GM18507 (cell line): ENCODE measurements around the gene ANKS6.

ENCODE experiments used
- DNase-seq: peaks from one replicate; pipeline ENCODE4 v3.0.0; 2011; ENCODE audit warnings: low read depth; ENCODE audit not compliant: insufficient read length; ENCODE audit errors: extremely low spot score
- FAIRE-seq: peaks from 2 replicates; lab custom pipeline; 2011; peaks lifted over from hg19 to GRCh38; lab: Jason Lieb, UNC

The ANKS6 gene

DNA sequence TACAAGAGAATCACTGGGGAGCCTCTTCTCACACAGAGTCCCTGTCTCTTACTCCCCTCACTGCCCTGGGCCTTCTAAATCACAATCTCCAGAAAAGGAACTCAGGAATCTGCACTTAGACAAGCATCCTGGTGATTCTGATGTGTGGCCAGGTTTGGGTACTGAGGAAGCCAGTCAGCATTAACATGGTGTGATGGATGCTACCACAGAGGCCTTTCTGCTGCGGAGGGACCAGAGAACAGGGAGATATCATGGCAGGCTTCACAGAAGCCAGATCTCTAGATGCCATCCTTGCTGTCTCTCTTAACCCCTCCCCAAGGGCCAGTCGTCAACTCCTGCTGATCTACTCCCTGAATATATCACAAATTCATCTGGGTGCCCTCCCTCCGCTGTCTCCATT, 1.6 kb downstream of the ANKS6 start:
- no peak for DNase-seq
- FAIRE-seq, result no peak

DNA sequence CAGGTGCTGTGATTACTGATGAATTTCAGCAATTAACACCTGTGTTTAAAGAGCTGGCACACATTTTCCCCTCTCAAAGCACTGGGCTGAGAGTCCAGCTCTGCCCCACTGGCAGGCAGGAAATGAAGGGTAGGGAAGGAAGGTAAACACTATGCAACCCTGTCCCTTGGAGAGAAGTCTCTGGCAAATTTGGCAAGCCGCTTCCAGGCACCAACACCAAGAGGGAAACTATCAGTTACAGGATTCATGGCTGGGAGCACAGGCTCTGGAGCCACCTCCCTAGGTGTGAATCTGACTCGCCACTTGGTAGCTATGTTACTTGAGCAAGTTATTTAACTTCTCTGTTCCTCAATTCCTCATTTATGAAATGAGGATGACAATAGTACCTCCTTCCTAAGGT, 3.3 kb downstream of the ANKS6 start:
- no peak for DNase-seq
- no peak for FAIRE-seq

DNA sequence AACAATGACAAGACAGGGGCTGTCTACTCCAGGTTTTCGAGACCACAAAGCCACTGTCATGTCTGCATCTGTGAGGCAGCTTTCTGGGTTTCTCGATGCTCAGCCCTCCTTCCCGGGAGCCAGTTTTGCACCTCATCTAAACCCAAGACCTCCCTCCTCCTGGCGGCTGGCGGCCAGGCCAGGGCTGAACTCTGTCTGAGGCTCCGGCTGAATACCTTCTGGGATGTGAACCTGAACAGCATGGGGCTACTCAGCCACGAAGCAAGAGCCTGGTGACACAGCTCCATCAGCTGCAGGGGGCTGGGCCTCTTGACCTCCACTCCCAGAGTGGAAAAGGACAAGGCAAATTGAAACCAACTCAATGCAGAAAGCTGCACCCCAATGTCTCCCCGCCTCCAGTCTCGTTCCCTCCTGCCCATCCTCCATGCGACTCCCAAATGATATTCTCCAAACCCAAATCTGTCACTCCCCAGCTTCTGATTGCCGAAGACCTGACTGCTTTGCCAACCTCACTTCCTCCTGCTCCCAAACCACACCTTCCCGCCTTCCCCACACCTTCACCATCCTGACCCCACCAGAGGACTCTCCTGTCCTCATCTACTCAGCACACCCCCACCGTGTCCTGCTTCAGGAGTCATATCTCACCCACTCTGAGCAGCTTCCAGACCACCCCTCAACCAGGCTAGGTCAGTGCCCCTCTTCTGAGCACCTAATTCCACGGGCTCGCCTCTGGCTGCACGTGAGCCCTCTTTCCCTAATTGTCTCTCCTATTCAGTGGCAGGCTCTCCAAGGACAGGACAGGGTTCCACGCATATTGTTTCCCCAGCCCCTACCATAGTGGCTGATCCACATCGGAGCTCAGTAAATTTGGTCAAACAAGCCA, 4.5 kb downstream of the ANKS6 start:
- DNase-seq, result no peak

DNA sequence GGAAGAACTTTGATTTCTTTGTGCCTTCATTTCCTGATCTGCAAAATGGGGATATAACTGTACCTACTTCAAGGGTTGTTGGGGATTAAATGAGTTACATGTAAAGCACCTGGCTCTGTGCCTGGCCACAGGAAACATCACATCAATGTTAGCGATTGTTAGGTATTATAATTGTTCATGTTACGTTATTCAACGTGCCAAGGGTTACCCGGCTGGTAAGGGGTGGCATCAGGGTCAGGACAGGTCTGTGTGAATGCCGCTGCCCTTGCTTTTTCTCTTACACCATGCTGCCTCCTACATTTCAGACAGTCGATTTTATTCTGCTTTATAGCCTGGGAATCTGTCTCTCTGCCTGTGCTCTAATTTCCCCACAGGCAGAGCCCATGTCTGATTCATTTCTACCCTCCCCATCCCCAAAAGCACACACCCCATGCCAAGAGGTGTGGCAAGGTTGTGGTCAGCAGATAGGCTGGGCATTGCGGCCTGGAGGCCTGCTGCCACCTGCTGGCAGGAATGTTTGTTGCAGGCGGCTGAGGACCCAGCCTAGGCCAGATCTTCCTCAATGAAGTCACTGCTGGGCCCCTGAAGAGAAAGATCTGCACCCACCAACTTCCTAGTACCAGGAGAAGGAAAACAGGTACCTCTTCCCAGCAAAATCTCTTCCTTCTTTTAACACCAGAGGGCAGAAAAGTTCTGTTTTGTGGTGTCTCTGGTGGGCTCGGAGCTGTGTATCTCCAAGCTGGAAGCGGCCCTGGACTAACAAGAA, 5.3 kb downstream of the ANKS6 start:
- FAIRE-seq (peak; percentile 52), DNase-seq (peak; percentile 53)

More for the DNA sequence above, 4.5 kb downstream of the ANKS6 start:
- FAIRE-seq, result no peak

DNA sequence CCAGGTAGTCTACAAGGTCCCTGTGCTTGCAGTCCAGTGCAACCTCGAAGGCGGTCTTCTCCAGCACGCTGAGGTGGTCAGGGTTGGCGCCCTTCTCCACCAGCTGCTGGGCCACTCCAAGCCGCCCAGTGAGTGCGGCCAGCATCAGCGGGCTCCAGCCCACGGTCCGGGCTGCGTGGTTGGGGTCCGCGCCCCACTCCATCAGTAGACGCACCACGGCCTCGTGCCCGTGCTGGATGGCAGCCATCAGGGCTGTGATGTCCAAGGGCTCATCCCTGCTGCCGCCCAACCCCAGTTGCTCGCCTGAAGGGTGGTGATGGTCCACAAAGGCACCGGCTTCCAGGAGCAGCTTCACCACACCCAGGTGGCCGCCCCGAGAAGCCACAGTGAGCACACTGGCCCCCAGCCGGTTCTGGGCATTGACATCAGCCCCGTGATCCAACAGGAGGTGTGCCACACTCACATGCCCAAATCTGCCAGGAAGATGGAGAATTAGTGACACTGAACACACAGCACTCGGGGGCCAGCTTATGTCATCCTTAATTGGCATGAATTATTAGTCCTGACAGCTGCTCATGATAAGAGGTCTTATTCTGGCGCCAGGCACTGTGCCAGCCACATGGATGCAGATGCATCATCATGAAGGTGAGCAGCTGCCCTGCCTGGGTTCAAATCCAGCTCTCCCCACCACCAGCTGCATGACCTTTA, 6.1 kb downstream of the ANKS6 start:
- FAIRE-seq (no peak), DNase-seq (no peak)

DNA sequence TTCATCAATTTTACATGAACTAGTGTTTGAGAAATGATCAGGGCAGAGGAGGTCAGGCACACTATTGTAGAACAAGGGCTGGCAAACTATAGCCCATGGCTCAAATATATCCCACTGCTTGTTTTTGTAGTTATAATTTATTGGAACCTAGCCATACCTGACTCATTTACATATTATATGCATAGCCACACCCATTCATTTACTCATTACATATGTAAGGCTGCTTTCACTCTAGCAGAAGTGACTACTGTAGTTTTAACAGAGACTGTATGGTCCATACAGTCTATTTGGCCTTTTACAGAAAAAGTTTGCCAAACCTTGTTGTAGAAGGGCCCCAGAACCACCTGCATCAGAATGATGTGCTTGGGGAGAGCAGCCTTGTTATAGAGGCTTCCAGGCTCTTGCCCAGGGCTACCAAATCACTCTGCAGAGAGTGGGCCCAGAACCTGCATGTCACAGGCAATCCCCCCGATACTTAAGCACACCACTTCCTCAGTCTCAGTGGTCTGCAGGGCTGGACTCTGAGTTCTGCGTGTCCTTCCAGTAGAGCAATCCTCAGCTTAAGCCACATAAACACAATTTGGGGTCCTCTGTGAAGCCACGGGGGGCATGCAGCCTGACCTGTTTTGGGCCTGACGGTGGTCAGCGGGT, 6.7 kb downstream of the ANKS6 start:
- FAIRE-seq, result no peak

DNA sequence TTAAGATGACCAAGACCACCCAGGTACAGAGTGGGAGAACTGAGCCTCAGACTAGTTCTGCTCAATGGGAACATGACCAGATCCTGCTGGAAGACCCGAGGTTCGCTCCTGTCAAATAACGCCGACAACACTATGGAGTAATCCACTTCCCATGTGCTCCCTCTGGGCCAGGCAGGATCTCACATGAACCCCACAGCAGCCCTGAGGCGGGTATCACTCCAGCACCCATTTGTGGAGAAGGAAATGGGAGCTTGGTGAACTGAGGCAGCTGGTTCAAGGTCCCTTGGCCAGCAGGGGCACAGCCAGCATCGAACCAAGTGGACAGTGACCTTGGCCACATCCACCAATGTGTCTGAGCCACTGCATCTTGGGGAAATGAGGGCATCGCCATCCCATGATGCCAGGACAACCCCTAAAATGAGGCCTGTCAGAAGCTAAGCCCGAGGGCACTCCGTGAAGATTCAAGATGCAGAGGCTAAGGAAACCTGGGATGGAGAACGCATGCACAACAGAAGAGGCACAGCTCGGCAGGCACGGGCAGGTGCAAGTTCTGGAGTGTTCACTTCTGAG, 8.5 kb downstream of the ANKS6 start:
- DNase-seq (no peak), FAIRE-seq (no peak)

More for the DNA sequence above, 6.7 kb downstream of the ANKS6 start:
- DNase-seq, result no peak

DNA sequence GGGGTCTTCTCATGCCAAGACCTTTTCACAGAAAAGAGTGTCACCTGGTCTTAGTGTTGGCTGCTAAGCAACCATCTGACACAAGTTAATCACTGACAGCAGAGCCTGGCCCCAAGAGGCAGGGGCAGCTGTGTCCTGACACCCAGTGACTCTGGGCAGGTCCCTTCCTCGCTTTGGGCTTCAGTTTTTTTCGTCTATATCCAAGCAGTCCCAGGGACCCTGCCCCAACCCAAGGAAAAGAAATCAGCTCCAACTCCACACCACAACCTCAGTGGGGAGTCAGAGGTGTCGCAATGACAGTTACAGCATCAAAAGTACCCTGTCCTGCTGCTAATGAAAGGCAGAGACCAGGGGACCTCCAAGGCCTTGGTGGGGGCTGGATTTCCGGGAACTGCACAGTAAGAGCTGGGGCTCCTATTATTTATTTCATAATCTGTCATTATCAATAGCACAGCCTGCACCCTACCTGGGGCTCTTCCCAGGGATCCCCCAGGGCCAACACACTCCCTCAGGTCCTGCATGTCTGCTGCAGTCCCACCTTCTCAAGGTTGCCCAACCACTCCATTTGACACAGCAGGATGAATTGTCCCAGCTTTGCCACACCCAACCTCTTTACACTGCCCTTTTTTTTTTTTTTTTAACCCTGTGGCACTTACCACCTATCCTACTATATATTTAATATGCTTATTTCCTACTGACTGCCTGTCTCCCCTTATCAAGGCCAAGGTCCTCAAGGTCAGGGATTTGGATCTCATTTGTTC, 9.4 kb downstream of the ANKS6 start:
- no peak for DNase-seq
- FAIRE-seq, result no peak

DNA sequence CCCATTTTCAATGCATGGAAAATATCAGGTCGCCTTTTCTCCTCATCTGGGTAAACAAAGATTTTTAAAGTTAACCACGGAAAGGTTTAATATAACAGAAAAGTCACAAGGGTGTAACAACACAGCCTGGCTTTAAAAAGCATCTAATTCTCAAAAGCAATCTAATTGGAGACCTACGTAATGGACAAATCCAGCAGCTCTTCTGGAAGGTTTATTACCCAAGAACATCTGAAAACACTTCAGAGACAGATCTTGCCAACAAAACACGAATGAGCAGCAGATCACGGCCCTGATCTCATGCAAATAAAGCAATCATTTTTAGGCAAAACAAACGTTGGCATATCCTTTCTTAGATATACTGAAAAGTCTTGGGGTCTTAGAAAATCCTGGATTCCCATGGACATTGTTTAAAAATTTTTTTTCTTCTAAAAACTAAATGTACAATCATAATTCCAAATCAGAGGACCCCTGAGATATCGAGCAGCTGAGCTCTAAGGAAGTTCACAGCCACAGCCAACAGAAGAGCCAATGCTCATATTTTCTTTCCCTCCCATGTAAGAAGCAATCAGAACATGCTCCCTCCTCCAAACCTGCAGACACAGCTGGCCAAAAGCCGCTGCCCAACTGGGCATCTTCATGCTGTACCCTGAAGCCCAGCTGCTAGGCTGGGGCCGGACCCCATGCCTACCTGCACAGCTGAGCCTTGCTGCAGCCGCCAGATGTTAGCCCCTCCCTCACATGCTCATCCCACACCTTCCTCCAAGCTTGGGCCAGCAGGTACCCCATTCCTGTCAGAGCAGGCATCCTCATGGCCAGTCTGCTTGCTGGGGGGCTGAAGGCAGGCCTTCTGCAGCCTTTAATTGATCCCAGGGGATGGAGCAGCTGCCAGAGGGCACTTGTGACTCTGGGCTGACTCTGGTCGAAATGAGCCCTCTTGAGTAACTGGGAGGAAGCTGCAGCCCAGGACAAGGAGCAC, 11.2 kb downstream of the ANKS6 start:
- FAIRE-seq (no peak), DNase-seq (no peak)

DNA sequence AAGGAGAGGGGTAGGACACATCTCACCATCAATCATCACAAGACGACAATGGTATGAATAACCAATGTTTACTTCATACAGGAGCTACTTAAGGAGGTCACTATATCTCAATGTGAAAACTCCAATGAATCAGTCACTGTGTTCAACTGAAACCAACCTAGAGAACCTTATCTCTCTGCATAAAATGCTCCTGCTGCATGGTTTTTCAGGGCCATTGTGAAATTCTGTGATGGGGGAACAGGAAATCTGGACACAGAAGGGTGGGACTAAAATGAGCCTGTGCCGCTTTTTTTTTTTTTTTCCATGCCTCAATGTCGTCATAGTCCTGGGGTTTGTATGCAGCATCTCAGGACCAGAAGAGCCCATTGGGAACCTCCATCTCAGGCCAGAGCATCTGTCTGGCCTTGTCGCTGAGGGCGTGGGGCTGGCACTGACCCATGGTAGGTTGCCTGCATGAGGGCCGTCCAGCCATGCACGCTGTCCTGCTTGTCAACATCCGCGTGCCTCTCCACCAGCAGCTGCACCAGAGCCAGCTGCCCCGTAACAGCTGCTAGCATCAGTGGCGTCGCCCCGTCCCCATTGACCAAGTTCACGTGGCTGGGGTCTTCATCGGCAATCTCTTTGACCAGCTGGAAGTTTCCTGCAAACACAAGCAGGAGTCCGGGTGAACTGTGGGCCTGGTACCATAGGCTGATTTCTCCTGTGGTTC, 12.7 kb downstream of the ANKS6 start:
- DNase-seq (no peak), FAIRE-seq (no peak)

DNA sequence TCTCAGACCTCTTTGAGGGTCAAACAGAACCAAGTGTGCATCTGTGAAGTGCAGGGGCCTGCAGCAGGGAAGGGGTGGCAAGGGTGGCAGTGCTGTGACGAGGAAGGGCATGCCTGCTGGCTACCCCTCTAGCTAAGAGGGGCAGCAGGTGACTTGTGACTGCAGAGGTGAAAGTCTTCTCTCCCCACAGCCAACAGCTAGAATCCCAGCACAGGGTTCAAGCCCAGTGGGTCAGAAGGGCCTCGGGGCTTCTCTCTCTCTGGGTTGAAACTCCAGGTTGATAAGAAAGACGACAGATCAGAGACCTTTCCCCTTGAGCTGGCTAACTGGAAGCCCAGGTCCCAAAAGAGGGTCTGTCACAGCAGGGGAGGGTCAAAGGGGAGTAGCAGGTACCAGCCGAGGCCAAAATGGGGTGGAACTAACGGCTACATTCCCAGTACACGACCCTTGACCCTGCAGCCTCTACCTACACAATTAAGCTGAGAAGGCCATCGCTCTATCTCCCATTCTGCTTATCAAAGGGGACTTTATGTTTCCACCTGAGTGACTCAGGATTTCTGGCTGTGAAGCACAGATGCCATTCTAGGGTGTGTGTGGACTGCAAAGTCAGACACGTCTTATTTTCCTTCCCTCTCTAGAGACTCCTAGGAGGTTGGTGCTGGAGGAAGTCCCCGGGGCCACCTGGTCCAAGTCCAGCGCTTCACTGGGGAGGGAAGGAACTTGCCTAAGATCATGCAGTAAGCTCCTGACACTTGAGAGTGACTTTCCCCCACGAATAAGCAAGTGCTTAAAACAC, 14.6 kb downstream of the ANKS6 start:
- DNase-seq, result no peak

DNA sequence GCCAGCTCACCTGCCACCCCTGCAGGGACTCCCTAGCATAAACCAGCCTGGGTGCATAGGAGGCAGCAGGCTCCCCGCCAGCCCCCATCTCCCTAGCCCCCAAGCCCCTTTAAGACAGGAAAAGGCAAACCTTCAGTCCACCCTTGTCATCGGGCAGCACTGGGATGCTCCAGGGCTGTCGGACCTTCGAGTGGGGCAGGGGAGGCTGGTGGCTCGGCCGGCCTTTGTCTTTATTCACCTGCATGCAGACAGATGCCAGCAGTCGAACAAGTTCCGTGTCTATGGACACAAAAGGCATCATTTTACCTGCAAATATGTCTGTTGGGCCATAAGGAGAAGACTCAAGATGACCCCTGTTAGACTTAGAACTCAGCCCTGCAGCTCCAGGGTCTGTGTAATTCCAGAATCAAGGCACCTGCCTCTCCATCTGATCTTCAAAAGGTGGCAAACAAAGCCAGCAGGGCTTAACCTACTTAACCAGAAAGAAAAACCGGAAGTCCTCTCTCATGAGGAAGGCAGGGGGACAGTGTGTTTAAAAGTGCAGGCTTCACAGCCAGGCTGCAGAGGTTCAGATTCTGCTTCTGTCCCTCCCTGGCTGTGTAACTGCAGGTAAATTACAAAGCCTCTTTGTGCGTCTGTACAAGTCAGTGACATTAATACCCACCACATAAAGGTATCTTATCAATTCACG, 16.2 kb downstream of the ANKS6 start:
- DNase-seq (no peak), FAIRE-seq (no peak)

More for the DNA sequence above, 14.6 kb downstream of the ANKS6 start:
- no peak for FAIRE-seq

DNA sequence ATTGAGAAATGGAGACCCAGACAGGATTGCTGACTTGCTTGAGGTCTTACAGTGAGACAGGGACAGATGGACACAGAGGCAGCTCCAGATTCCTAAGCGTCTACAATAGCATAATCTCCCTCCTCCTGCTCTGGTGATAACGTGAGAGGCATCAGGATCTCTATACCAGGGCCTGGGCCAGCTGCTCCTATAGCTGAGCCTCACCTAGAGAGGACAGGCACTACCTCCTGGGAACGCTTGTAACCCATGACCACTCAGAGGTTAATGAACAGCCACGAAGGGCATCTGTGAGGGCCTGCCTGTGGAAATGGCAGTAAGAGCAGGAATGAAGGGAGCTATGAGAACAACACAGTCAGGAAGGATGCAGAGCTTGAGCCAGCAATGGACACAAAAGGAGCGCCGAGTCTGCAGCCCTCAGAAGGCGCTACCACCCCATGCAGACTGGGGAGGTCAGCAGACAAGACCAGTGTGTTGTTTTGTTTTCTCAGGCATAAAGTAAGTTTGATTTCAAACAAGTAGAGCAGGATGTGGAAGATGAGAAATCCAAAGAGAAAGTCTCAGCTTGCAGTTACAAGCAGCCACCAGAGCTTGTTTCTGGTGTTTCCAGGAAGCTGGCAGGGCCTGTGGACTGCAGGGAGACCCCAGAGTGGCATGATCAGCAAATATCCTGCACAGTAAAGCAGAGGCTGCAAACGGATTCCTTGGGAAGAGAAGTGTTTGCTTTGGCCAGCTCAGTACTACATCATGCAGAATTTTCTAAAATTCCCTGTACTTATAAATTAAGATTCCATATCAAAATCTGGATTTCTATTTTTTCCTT, 17.4 kb downstream of the ANKS6 start:
- FAIRE-seq (no peak), DNase-seq (no peak)

DNA sequence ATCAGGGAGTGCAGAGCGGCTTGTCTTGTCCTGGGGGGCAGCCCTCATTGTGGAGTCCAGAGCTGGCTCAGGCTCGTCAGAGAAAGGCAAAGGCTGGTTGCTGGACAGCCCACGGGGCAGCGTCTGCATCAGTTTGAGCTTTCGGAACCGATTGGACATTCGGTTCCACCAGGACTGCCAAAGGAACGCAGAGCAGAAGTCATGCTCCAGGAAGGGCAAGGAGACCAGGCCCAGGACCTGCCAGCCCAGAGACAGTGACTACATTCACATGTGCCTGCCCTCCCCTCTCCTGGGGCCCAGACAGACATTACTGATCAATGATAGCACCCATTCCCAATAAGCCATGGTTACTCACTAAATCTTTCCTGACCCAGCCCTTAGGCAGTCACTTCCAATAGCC, 18.1 kb downstream of the ANKS6 start:
- FAIRE-seq (no peak), DNase-seq (no peak)

DNA sequence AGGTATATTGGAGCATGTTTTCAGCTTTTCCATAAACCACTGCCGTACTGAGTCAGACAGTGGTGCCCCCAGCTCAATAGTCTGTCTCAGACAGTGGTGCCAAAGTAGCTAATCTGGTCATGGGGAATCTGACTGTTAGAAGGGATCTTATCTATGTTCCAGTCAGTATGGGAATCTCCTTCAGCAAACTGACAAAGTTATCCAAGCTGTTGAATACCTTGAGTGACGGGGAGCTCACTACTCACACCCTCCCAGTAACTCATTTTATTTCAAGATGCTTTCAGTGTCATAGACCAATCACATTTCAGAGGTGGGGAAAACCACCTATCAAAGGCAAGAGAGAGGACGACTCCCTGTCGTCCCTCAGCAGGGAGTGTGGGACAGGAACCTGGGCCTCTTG, 18.7 kb downstream of the ANKS6 start:
- FAIRE-seq (no peak), DNase-seq (no peak)
